Spinal cord (tissue), 10 donors: ENCODE results near the gene WASF3. TPM values are rescaled to one million over a fixed set of nuclear protein-coding genes. Genes with fewer than 3 reads are reported as not detected.

ENCODE experiments used
- DNase-seq, 6 donors: peaks; one replicate each; pipeline versions ENCODE4 v3.0.0 to v3.0.0-alpha.2; 2013 to 2015; ENCODE audit warnings: low spot score in 6 of 6, low read depth in 4 of 6
- H3K27ac ChIP-seq: one replicate; pipeline ENCODE4 v1.5.1; 2013; ENCODE audit warnings: low read depth, low read length, control low read depth
- H3K27me3 ChIP-seq: one replicate; pipeline ENCODE4 v1.6.1; 2013; ENCODE audit warnings: low read length; ENCODE audit not compliant: control insufficient read depth, insufficient read depth
- H3K36me3 ChIP-seq: one replicate; pipeline ENCODE4 v1.6.1; 2013; ENCODE audit warnings: low read length; ENCODE audit not compliant: control insufficient read depth, insufficient read depth
- H3K4me1 ChIP-seq: one replicate; pipeline ENCODE4 v1.6.1; 2013; ENCODE audit warnings: low read length; ENCODE audit not compliant: control insufficient read depth, insufficient read depth
- H3K4me3 ChIP-seq: one replicate; pipeline ENCODE4 v1.5.1; 2013; ENCODE audit warnings: low read depth, low read length, control low read depth
- H3K9me3 ChIP-seq: one replicate; pipeline ENCODE4 v1.6.1; 2013; ENCODE audit warnings: low read length; ENCODE audit not compliant: control insufficient read depth, insufficient read depth
- WGBS: methylation state at CpG from one replicate; pipeline ENCODE4 v1.1.5; 2013; ENCODE audit warnings: missing lambda C conversion rate; ENCODE audit not compliant: insufficient coverage; 5-methylcytosine and 5-hydroxymethylcytosine counted together
- polyA plus RNA-seq, 2 donors: library from polyadenylated mRNA; unstranded; fragments of 120-200 nt; gene quantifications; one replicate each; pipeline ENCODE4 v1.2.1, GENCODE V29; 2013; ENCODE audit not compliant: insufficient read length in 2 of 2
- total RNA-seq, 2 donors: library from RNA; depleted of rRNA in 1 of 2; stranded (reverse); fragments of 120-200 nt in 1 of 2; fragments of >200 nt in 1 of 2; gene quantifications; one replicate each; pipeline versions ENCODE4 v1.2.3 to v1.2.4, GENCODE V29; 2013 to 2014
- donor health status: healthy.

The WASF3 gene
- total and polyA plus RNA-seq, 4 donors: 19.5 to 68.8 (median 53.0) TPM

DNA sequence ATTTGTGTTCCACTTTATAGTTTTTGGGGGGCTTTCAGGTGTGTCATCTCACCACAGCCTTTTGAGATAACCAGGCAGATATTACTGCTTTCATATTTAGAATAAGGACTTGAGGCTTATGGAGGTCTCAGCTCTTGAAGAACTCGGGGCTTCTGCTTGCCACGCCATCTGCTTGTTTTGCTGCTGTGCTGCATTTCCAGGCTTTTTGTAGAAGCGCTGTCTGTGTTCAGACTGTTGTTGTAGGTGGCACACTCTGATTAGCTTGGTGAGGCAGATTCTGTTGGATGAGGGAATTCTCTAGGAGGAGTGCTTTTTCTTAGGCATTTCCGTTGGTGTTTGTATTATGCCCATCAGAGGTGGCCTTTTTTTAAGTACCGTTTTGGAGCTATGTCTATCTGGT is 57.2 kb downstream of the WASF3 start:
- no peak overlapping the region for H3K4me3 ChIP-seq
- H3K9me3 ChIP-seq: no peaks in the 10 kb centered on the region
- DNase-seq: peak in 1 of 6 donors; percentile 38
- 82% methylated on average over 5 of the region's 5 CpGs for WGBS
- H3K36me3 ChIP-seq: peaks cover 3% of the 10 kb centered on the region
- H3K4me1 ChIP-seq: no peaks in the 10 kb centered on the region
- no peak overlapping the region for H3K27ac ChIP-seq
- no peaks in the 10 kb centered on the region for H3K27me3 ChIP-seq

DNA sequence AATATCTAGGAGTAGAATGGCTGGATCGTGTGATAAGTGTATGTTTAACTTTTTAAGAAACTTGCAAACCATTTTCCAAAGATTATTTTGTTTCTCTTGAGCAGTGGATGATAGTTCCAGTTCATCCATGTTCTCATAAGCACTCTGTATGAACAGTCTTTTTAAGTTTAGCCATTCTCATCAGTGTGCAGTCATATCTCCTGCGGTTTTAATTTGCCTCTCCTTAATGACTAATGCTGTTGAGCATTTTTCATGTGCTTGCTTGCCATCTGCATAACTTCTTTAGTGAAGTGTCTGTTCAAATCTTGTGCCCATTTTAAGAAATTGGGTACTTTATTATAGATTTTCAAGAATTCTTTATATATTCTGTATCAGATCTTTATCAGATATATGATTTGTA is 58.6 kb downstream of the WASF3 start:
- Histone ChIP-seq H3K36me3 (peaks cover 3% of the 10 kb centered on the region), H3K9me3 (no peaks in the 10 kb centered on the region), H3K4me1 (no peaks in the 10 kb centered on the region), H3K27me3 (no peaks in the 10 kb centered on the region), H3K4me3 (no peak overlapping the region), H3K27ac (no peak overlapping the region)
- peak in 1 of 6 donors; percentile 42 for DNase-seq
- 100% methylated on average over 1 of the region's 2 CpGs for WGBS

DNA sequence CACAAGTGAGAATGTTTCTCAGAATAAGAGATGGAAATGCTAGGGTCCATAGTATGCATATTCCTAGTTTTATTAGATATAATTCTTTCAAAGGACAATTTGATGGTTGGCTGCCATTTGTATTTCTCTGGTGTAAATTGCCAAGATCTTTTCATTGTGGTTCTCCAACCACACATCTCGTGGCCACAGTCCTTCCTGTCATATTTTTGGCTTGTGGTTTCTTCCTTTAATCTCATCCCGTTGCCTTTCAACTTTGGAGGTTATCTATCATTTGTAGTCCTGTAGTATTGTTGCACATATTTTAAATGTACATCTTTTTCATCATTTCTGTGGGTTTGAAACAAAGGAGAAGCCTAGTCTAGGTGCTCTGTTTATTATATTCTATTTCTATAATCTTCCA is 61.2 kb downstream of the WASF3 start:
- no peaks in the 10 kb centered on the region for H3K36me3 ChIP-seq
- H3K27me3 ChIP-seq: no peaks in the 10 kb centered on the region
- no CpG with 5 or more reads among the region's 2 CpGs for whole genome bisulfite sequencing
- no peak overlapping the region for H3K4me3 ChIP-seq
- no peaks in the 10 kb centered on the region for H3K4me1 ChIP-seq
- no peaks in the 10 kb centered on the region for H3K9me3 ChIP-seq
- no peak for DNase-seq
- H3K27ac ChIP-seq: no peak overlapping the region

DNA sequence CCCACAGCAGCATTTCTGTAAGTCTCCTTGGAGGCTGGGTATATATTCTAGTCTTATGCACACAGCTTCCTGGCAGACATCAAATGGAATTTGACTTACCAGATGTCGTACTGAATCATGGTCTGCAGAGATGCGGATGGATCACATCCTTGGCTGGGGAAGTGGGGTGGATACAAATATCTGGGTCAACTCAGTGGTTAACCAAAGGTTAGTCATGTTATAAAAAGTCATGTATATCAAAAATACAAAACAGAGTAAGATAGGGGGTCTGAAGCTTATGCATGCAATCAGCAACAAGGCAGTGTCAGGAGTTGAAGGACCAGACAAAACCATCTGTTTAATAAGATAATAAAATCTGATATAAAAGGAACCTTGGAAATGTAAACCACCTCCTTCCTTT is 61.9 kb downstream of the WASF3 start:
- no CpG with 5 or more reads among the region's 2 CpGs for WGBS
- Histone ChIP-seq H3K36me3 (no peaks in the 10 kb centered on the region), H3K4me1 (no peaks in the 10 kb centered on the region), H3K4me3 (no peak overlapping the region), H3K9me3 (no peaks in the 10 kb centered on the region), H3K27me3 (no peaks in the 10 kb centered on the region), H3K27ac (no peak overlapping the region)
- no peak for DNase-seq

DNA sequence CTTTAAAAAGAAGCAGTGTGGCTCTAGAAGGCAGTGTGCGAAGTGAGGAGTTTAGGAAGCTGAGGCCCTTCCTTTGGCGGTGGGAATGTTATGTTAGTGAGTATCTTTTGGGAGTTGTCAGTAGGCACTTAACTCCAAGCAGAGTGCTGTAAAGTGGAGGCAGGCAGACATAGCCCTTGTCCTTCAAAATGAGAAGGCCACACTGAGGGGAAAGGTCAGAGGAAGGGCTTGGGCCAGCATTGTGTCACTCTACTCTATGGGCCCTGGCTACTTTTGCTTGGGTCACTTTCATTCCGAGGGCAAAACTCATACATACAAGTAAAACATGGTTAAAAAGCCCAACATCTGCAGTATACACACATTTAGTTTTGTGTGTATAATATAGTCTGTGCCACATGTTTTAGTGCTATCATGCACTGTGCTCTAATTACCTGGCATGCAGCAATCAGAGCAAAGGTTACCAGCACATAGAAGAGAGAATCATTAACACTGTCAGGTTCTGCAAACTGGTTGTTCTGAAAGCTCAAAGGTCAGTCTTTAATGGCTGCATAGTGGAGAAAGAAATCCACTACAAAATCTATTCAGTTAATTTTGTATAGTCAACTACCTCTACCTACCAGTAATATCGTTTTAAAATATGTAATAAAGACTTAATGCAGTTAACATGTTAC is 64.4 kb downstream of the WASF3 start:
- Histone ChIP-seq H3K27me3 (no peaks in the 10 kb centered on the region), H3K9me3 (peaks cover 2% of the 10 kb centered on the region), H3K4me3 (no peak overlapping the region), H3K4me1 (no peaks in the 10 kb centered on the region), H3K36me3 (no peaks in the 10 kb centered on the region), H3K27ac (no peak overlapping the region)
- WGBS: 93% methylated on average over 2 of the region's 4 CpGs
- DNase-seq: no peak

DNA sequence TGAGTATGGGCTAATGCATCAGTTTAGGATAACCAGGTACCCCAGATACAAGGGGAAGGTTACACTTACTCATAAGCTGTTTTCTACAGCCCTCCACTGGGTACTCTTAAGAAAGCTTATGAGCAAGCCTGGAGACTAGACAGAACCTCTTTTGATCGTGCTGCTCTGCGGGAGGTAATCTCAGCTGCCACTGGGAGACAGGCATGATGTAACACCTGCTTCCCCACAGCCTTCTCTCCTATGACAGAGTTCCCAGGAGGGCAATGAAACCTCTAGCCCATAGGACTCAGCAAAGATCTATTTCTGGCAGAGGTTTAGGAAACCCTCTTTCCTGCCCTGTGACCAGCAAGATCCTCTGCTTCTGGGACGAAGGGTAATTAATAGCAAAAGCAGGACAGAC is 65.6 kb downstream of the WASF3 start:
- no peak for DNase-seq
- 63% methylated on average over 3 of the region's 3 CpGs for WGBS
- Histone ChIP-seq H3K27me3 (no peaks in the 10 kb centered on the region), H3K4me1 (no peaks in the 10 kb centered on the region), H3K36me3 (no peaks in the 10 kb centered on the region), H3K9me3 (peaks cover 2% of the 10 kb centered on the region), H3K27ac (no peak overlapping the region), H3K4me3 (no peak overlapping the region)

DNA sequence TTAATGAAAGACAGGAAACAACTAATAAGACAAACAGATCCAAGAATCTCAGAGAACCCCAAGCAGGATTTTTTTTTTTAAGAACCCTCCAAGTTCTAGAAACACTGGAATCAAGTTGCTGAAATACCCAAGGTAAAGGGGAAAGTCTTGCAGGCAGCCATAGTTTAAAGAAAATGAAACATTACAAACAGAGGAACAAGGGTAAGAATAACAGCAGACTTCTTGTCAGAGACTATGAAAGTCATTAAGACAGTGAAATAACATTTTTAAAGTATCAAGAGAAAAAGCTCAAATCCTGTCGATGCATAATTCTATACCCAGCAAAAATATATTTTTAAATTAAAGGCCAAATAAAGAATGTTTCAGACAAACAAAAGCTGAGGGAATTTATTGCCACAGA is 67.1 kb downstream of the WASF3 start:
- Histone ChIP-seq H3K4me3 (no peak overlapping the region), H3K27me3 (no peaks in the 10 kb centered on the region)
- no CpG with 5 or more reads among the region's 1 CpG for WGBS

DNA sequence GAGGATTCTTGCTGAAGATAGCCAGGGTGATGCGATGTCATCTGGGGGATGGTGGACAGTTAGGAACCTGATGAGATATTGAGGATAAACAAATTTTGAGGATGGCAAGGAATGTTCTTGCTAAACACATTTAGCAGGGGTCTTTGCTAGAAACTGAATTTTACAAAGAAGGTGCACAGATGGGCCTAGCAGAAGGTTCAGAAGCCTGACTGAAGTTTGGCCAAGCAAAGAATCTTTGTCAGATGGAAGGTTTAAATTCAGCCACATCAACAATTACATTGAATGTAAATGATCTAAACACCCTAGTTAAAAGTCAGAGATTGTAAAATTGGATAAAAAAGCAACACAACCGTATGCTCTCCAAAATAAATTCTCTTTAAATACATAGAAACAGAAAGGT is 68.8 kb downstream of the WASF3 start:
- no peaks in the 10 kb centered on the region for H3K4me1 ChIP-seq
- H3K27ac ChIP-seq: no peak overlapping the region
- no peaks in the 10 kb centered on the region for H3K36me3 ChIP-seq
- 100% methylated on average over 1 of the region's 2 CpGs for WGBS
- no peaks in the 10 kb centered on the region for H3K27me3 ChIP-seq
- no peak overlapping the region for H3K4me3 ChIP-seq
- peaks cover 4% of the 10 kb centered on the region for H3K9me3 ChIP-seq
- peak in 1 of 6 donors; percentile 74 for DNase-seq

More for the DNA sequence above, 67.1 kb downstream of the WASF3 start:
- H3K4me1 ChIP-seq: no peaks in the 10 kb centered on the region
- peaks cover 4% of the 10 kb centered on the region for H3K9me3 ChIP-seq
- no peak overlapping the region for H3K27ac ChIP-seq
- H3K36me3 ChIP-seq: no peaks in the 10 kb centered on the region
- DNase-seq: no peak

DNA sequence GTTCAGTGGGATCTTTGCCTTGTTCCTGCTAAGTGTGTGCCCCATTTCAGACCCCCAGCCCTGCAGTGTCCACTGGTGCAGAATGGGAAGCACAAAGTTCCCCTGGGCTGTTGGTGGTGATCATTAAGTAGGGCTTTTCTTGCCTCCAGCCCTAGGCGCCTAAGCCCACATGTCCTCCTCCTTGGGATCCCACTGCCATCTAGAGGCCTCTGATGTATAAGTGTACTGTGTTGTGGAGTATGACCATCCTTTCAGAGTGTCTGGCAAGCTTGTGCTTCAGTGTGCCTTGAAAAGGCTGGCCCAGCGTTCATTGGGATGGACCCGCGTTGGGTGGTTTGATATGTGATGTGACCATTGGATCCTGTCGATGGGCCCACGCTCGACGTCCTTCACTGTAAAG is 71.2 kb downstream of the WASF3 start:
- H3K27ac ChIP-seq: no peak overlapping the region
- no peaks in the 10 kb centered on the region for H3K4me1 ChIP-seq
- no peaks in the 10 kb centered on the region for H3K27me3 ChIP-seq
- H3K9me3 ChIP-seq: peaks cover 4% of the 10 kb centered on the region
- no peak for DNase-seq
- no peaks in the 10 kb centered on the region for H3K36me3 ChIP-seq
- WGBS: 94% methylated on average over 8 of the region's 8 CpGs
- H3K4me3 ChIP-seq: no peak overlapping the region

DNA sequence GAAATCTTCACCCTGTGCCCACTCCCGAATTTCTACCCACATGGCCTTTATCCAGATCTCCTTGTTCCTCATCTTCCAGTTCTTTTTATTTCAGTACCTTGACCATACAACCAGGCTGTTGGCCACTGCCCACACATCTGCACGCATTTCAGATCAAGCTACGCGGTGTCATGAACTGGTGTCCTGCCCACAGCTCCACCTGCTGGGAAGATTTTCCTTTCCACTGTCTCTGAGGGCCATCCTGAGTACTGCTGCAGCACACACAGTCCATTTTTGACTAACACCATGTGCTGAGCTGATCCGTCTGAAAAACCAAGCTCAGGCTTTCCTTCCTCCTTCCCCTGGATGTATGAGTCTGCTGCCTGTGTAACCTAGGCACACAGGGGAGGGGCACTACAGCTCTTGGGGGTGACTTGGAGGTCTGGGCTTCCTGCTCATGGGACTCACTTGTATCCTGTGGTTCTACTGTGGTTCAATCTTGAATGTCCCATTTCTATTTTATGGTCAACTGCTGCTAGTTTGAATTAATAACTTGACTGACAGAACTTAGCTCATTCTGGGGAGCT is 71.9 kb downstream of the WASF3 start:
- Histone ChIP-seq H3K27ac (no peak overlapping the region), H3K27me3 (no peaks in the 10 kb centered on the region), H3K9me3 (peaks cover 4% of the 10 kb centered on the region), H3K4me3 (no peak overlapping the region), H3K36me3 (no peaks in the 10 kb centered on the region), H3K4me1 (no peaks in the 10 kb centered on the region)
- 97% methylated on average over 5 of the region's 5 CpGs for WGBS
- DNase-seq: no peak
